Astrocyte (in vitro differentiated cells and primary cell): ENCODE data around the gene CSMD2. TPM values are rescaled to one million over a fixed set of nuclear protein-coding genes. Genes with fewer than 3 reads are reported as not detected.

Experiments used
- DNase-seq: peaks from one replicate; pipeline ENCODE4 v3.0.0-alpha.2; 2010; ENCODE audit warnings: low read depth
- FAIRE-seq: peaks from 2 replicates; lab custom pipeline; 2011; peaks lifted over from hg19 to GRCh38; lab: Jason Lieb, UNC
- H2AFZ ChIP-seq: 2 replicates; pipeline ENCODE4 v1.6.0; 2012; ENCODE audit warnings: low read depth, low read length, inconsistent platforms
- H3K27ac ChIP-seq: 2 replicates; pipeline ENCODE4 v1.5.1; 2011; ENCODE audit warnings: low read depth, low read length, inconsistent platforms
- H3K27me3 ChIP-seq: 2 replicates; pipeline ENCODE4 v1.6.0; 2011; ENCODE audit warnings: low read length, inconsistent platforms; ENCODE audit not compliant: insufficient read depth
- H3K36me3 ChIP-seq: 2 replicates; pipeline ENCODE4 v1.5.1; 2011; ENCODE audit warnings: low read length, inconsistent platforms; ENCODE audit not compliant: insufficient read depth
- H3K4me1 ChIP-seq: 2 replicates; pipeline ENCODE4 v1.5.1; 2011; ENCODE audit warnings: low read length, inconsistent platforms; ENCODE audit not compliant: insufficient read depth
- H3K4me2 ChIP-seq: 2 replicates; pipeline ENCODE4 v1.6.0; 2012; ENCODE audit warnings: low read length, inconsistent platforms
- H3K4me3 ChIP-seq: 2 replicates; pipeline ENCODE4 v1.5.1; 2011; ENCODE audit warnings: low read depth, mild to moderate bottlenecking, low read length, inconsistent platforms; ENCODE audit not compliant: insufficient read depth
- H3K79me2 ChIP-seq: 2 replicates; pipeline ENCODE4 v1.6.0; 2012; ENCODE audit warnings: mild to moderate bottlenecking, low read length, inconsistent platforms; ENCODE audit not compliant: insufficient read depth
- H3K9ac ChIP-seq: 2 replicates; pipeline ENCODE4 v1.6.0; 2012; ENCODE audit warnings: mild to moderate bottlenecking, low read length, inconsistent platforms
- H3K9me3 ChIP-seq: 2 replicates; pipeline ENCODE4 v1.5.1; 2012; ENCODE audit warnings: low read depth, mild to moderate bottlenecking, low read length, inconsistent platforms; ENCODE audit not compliant: insufficient read depth
- H4K20me1 ChIP-seq: 2 replicates; pipeline ENCODE4 v1.6.0; 2012; ENCODE audit warnings: low read length, inconsistent platforms; ENCODE audit not compliant: insufficient read depth
- H3K27ac Mint-ChIP-seq: one replicate; pipeline ENCODE4 v1.8.0; 2021; ENCODE audit warnings: mild to moderate bottlenecking, mixed read lengths; ENCODE audit not compliant: unreplicated experiment
- H3K27me3 Mint-ChIP-seq: one replicate; pipeline ENCODE4 v1.8.0; 2021; ENCODE audit warnings: low read depth, mixed read lengths; ENCODE audit not compliant: unreplicated experiment
- H3K36me3 Mint-ChIP-seq: one replicate; pipeline ENCODE4 v1.8.0; 2021; ENCODE audit warnings: low read depth, mixed read lengths; ENCODE audit not compliant: unreplicated experiment
- H3K4me1 Mint-ChIP-seq: one replicate; pipeline ENCODE4 v1.8.0; 2021; ENCODE audit warnings: low read depth, mixed read lengths; ENCODE audit not compliant: unreplicated experiment
- H3K4me3 Mint-ChIP-seq: one replicate; pipeline ENCODE4 v1.8.0; 2021; ENCODE audit warnings: mild to moderate bottlenecking, moderate library complexity, mixed read lengths; ENCODE audit not compliant: unreplicated experiment
- H3K9me3 Mint-ChIP-seq: one replicate; pipeline ENCODE4 v1.8.0; 2021; ENCODE audit warnings: mild to moderate bottlenecking, mixed read lengths; ENCODE audit not compliant: unreplicated experiment
- EZH2 ChIP-seq: IDR thresholded peaks from 2 replicates; pipeline ENCODE4 v1.6.1; 2012; ENCODE audit warnings: mild to moderate bottlenecking, low read length, inconsistent platforms; ENCODE audit not compliant: insufficient read depth
- total RNA-seq: library from RNA; stranded (reverse); gene quantifications from 2 replicates; pipeline ENCODE4 v1.2.1, GENCODE V29; 2021
- TF ChIP-seq, protein P1 (sequence below): IDR thresholded peaks from 2 replicates; pipeline ENCODE4 v1.5.1; 2011; ENCODE audit warnings: low read depth, mild to moderate bottlenecking, inconsistent platforms, low read length, moderate library complexity; ENCODE audit not compliant: insufficient read depth

The CSMD2 gene
- total RNA-seq, 1 donor from 2014 or later = 11.1 TPM

GRCh38 chr1:33821291-33821690 is 343.7 kb downstream of the CSMD2 start:
- Mint-ChIP-seq H3K9me3 (peaks cover 9% of the 10 kb centered on the region), H3K36me3 (peaks cover 44% of the 10 kb centered on the region), H3K27ac (no peak overlapping the region), H3K27me3 (peaks cover 2% of the 10 kb centered on the region), H3K4me3 (no peak overlapping the region), H3K4me1 (no peaks in the 10 kb centered on the region)
- H2AFZ ChIP-seq = no peak overlapping the region
- TF ChIP-seq, protein P1, sequence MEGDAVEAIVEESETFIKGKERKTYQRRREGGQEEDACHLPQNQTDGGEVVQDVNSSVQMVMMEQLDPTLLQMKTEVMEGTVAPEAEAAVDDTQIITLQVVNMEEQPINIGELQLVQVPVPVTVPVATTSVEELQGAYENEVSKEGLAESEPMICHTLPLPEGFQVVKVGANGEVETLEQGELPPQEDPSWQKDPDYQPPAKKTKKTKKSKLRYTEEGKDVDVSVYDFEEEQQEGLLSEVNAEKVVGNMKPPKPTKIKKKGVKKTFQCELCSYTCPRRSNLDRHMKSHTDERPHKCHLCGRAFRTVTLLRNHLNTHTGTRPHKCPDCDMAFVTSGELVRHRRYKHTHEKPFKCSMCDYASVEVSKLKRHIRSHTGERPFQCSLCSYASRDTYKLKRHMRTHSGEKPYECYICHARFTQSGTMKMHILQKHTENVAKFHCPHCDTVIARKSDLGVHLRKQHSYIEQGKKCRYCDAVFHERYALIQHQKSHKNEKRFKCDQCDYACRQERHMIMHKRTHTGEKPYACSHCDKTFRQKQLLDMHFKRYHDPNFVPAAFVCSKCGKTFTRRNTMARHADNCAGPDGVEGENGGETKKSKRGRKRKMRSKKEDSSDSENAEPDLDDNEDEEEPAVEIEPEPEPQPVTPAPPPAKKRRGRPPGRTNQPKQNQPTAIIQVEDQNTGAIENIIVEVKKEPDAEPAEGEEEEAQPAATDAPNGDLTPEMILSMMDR = no peak
- no peak for TF ChIP-seq EZH2
- no peak for DNase-seq
- no peaks in the 10 kb centered on the region for H3K36me3 ChIP-seq
- no peaks in the 10 kb centered on the region for H3K4me1 ChIP-seq
- H3K79me2 ChIP-seq = no peaks in the 10 kb centered on the region
- H3K27me3 ChIP-seq = peaks cover 3% of the 10 kb centered on the region
- H3K4me3 ChIP-seq = no peak overlapping the region
- peaks cover 22% of the 10 kb centered on the region for H4K20me1 ChIP-seq
- H3K9me3 ChIP-seq = no peaks in the 10 kb centered on the region
- no peak overlapping the region for H3K4me2 ChIP-seq
- no peak overlapping the region for H3K27ac ChIP-seq
- no peak overlapping the region for H3K9ac ChIP-seq
- no peak for FAIRE-seq

GRCh38 chr1:33820804-33821203 is 344.2 kb downstream of the CSMD2 start:
- Mint-ChIP-seq H3K4me3 (no peak overlapping the region), H3K27ac (no peak overlapping the region), H3K36me3 (peaks cover 39% of the 10 kb centered on the region), H3K27me3 (peaks cover 2% of the 10 kb centered on the region), H3K4me1 (peaks cover 2% of the 10 kb centered on the region), H3K9me3 (peaks cover 9% of the 10 kb centered on the region)
- TF ChIP-seq, protein P1 = no peak
- no peak for TF ChIP-seq EZH2
- no peaks in the 10 kb centered on the region for H3K36me3 ChIP-seq
- H3K4me2 ChIP-seq = no peak overlapping the region
- H3K79me2 ChIP-seq = no peaks in the 10 kb centered on the region
- FAIRE-seq (no peak), DNase-seq (no peak)
- no peaks in the 10 kb centered on the region for H3K9me3 ChIP-seq
- no peaks in the 10 kb centered on the region for H3K4me1 ChIP-seq
- H4K20me1 ChIP-seq = peaks cover 21% of the 10 kb centered on the region
- no peak overlapping the region for H2AFZ ChIP-seq
- H3K4me3 ChIP-seq = no peak overlapping the region
- H3K9ac ChIP-seq = no peak overlapping the region
- no peak overlapping the region for H3K27ac ChIP-seq
- H3K27me3 ChIP-seq = peaks cover 3% of the 10 kb centered on the region

DNA sequence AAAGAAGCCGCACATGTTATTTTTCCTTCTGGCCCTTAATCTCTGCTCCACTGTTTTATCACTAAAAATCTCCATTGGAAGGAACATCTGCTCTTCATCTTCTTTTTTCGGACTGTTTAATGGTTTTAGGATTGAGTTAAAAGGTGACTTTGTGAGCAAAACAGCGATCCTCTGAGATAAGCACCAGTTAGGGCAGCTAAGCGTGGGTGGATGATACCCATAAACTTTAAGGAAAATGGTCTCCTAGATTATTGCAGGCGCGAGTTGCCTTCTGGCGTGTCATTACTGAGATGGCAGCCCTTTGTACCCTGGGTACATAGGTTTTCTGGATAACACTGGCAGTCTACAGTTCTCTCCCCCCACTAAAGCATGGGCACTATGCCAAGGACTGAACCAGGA is 345.1 kb downstream of the CSMD2 start:
- no peak overlapping the region for H3K27ac Mint-ChIP-seq
- TF ChIP-seq, protein P1 = no peak
- no peak for TF ChIP-seq EZH2
- no peak for DNase-seq
- H3K9me3 ChIP-seq = no peaks in the 10 kb centered on the region
- peaks cover 9% of the 10 kb centered on the region for H3K4me1 Mint-ChIP-seq
- no peak overlapping the region for H2AFZ ChIP-seq
- H3K4me1 ChIP-seq = peaks cover 7% of the 10 kb centered on the region
- H3K27ac ChIP-seq = no peak overlapping the region
- peaks cover 8% of the 10 kb centered on the region for H3K9me3 Mint-ChIP-seq
- H3K4me2 ChIP-seq = no peak overlapping the region
- peaks cover 21% of the 10 kb centered on the region for H4K20me1 ChIP-seq
- H3K9ac ChIP-seq = no peak overlapping the region
- H3K79me2 ChIP-seq = no peaks in the 10 kb centered on the region
- FAIRE-seq = no peak
- no peak overlapping the region for H3K4me3 ChIP-seq
- H3K36me3 ChIP-seq = no peaks in the 10 kb centered on the region
- peaks cover 2% of the 10 kb centered on the region for H3K27me3 Mint-ChIP-seq
- H3K4me3 Mint-ChIP-seq = no peak overlapping the region
- peaks cover 3% of the 10 kb centered on the region for H3K27me3 ChIP-seq
- H3K36me3 Mint-ChIP-seq = peaks cover 33% of the 10 kb centered on the region
